Neuronal stem cell (in vitro differentiated cells): Measurements from ENCODE around the gene LONRF3.

ENCODE experiments used
- DNase-seq: peaks from one replicate; pipeline ENCODE4 v3.0.0-alpha.2; 2013; ENCODE audit warnings: low spot score
- H2AFZ ChIP-seq: one replicate; pipeline ENCODE4 v1.6.1; 2013; ENCODE audit warnings: mild to moderate bottlenecking, low read length, inconsistent platforms
- H2AK5ac ChIP-seq: 2 replicates; pipeline ENCODE4 v1.6.1; 2013; ENCODE audit warnings: low read depth, mild to moderate bottlenecking, inconsistent platforms, low read length, moderate library complexity, mixed read lengths
- H2BK120ac ChIP-seq: 2 replicates; pipeline ENCODE4 v1.6.1; 2013; ENCODE audit warnings: low read depth, mild to moderate bottlenecking, inconsistent platforms, low read length, moderate library complexity, mixed read lengths
- H2BK12ac ChIP-seq: one replicate; pipeline ENCODE4 v1.6.1; 2013; ENCODE audit warnings: low read length, inconsistent platforms
- H2BK15ac ChIP-seq: 2 replicates; pipeline ENCODE4 v1.6.1; 2013; ENCODE audit warnings: mild to moderate bottlenecking, low read length, inconsistent platforms, mixed read lengths
- H2BK5ac ChIP-seq: one replicate; pipeline ENCODE4 v1.6.1; 2013; ENCODE audit warnings: inconsistent platforms, mild to moderate bottlenecking, low read length, moderate library complexity
- H3K14ac ChIP-seq: one replicate; pipeline ENCODE4 v1.6.1; 2013; ENCODE audit warnings: low read length, inconsistent platforms
- H3K18ac ChIP-seq: 2 replicates; pipeline ENCODE4 v1.6.1; 2013; ENCODE audit warnings: low read length, inconsistent platforms
- H3K23ac ChIP-seq: 2 replicates; pipeline ENCODE4 v1.6.1; 2013; ENCODE audit warnings: low read depth, mild to moderate bottlenecking, mixed read lengths, low read length, inconsistent platforms; ENCODE audit not compliant: poor library complexity
- H3K27ac ChIP-seq: replicated peaks from 3 replicates; pipeline ENCODE4 v1.5.1; 2013; ENCODE audit warnings: low read length, inconsistent platforms
- H3K27me3 ChIP-seq, 3 experiments: 2 replicates each; pipeline ENCODE4 v1.6.1; 2013; ENCODE audit warnings: low read length in 3 of 3, mild to moderate bottlenecking in 2 of 3, inconsistent platforms in 1 of 3, low read depth in 1 of 3, mixed read lengths in 1 of 3, moderate library complexity in 1 of 3; ENCODE audit not compliant: control insufficient read depth in 3 of 3, insufficient read depth in 3 of 3
- H3K36me3 ChIP-seq, 2 donors: replicated peaks in 1 of 2; 2 replicates each; pipeline ENCODE4 v1.6.1; 2013; ENCODE audit warnings: low read length in 2 of 2; ENCODE audit not compliant: control insufficient read depth in 2 of 2, insufficient read depth in 2 of 2
- H3K4ac ChIP-seq: 2 replicates; pipeline ENCODE4 v1.6.1; 2013; ENCODE audit warnings: inconsistent platforms, mild to moderate bottlenecking, low read length, moderate library complexity
- H3K4me1 ChIP-seq, 2 donors: 1 replicate in 1 of 2; 2 replicates in 1 of 2; pipeline ENCODE4 v1.6.1; 2013; ENCODE audit warnings: low read length in 2 of 2, low read depth in 1 of 2; ENCODE audit not compliant: control insufficient read depth in 2 of 2, insufficient read depth in 1 of 2
- H3K4me2 ChIP-seq: one replicate; pipeline ENCODE4 v1.6.1; 2013; ENCODE audit warnings: mild to moderate bottlenecking, low read length, inconsistent platforms; ENCODE audit not compliant: insufficient read depth, poor library complexity, severe bottlenecking
- H3K4me3 ChIP-seq, 2 donors: 2 replicates each; pipeline ENCODE4 v1.5.1; 2013; ENCODE audit warnings: low read length in 2 of 2, mild to moderate bottlenecking in 2 of 2, inconsistent platforms in 1 of 2, moderate library complexity in 1 of 2
- H3K79me1 ChIP-seq: one replicate; pipeline ENCODE4 v1.6.1; 2013; ENCODE audit warnings: low read depth, mild to moderate bottlenecking, inconsistent platforms, low read length, moderate library complexity
- H3K9ac ChIP-seq: one replicate; pipeline ENCODE4 v1.6.1; 2013; ENCODE audit warnings: mild to moderate bottlenecking, low read depth, low read length, inconsistent platforms; ENCODE audit not compliant: poor library complexity
- H3K9me3 ChIP-seq, 2 donors: replicated peaks in 1 of 2; 2 replicates each; pipeline versions ENCODE3 to v1.6.1; 2013; ENCODE audit warnings: low read length in 2 of 2, mild to moderate bottlenecking in 2 of 2, inconsistent platforms in 1 of 2, low read depth in 1 of 2, mixed read lengths in 1 of 2, moderate library complexity in 1 of 2; ENCODE audit not compliant: control insufficient read depth in 2 of 2, insufficient read depth in 1 of 2
- H4K8ac ChIP-seq: one replicate; pipeline ENCODE4 v1.6.1; 2013; ENCODE audit warnings: low read depth, mild to moderate bottlenecking, inconsistent platforms, low read length, moderate library complexity
- H4K91ac ChIP-seq: one replicate; pipeline ENCODE4 v1.6.1; 2013; ENCODE audit warnings: low read length, low read depth, mild to moderate bottlenecking, inconsistent platforms; ENCODE audit not compliant: poor library complexity
- WGBS, 2 donors: extraction: QIAGEN DNeasy Blood & Tissue Kit; methylation state at CpG; one replicate each; pipeline ENCODE4 v1.1.7; 2013; ENCODE audit warnings: missing lambda C conversion rate in 2 of 2, mixed read lengths in 1 of 2; ENCODE audit not compliant: insufficient read length in 2 of 2, insufficient replicate concordance in 1 of 2; ENCODE audit errors: extremely low coverage in 2 of 2; 5-methylcytosine and 5-hydroxymethylcytosine counted together

The LONRF3 gene

DNA sequence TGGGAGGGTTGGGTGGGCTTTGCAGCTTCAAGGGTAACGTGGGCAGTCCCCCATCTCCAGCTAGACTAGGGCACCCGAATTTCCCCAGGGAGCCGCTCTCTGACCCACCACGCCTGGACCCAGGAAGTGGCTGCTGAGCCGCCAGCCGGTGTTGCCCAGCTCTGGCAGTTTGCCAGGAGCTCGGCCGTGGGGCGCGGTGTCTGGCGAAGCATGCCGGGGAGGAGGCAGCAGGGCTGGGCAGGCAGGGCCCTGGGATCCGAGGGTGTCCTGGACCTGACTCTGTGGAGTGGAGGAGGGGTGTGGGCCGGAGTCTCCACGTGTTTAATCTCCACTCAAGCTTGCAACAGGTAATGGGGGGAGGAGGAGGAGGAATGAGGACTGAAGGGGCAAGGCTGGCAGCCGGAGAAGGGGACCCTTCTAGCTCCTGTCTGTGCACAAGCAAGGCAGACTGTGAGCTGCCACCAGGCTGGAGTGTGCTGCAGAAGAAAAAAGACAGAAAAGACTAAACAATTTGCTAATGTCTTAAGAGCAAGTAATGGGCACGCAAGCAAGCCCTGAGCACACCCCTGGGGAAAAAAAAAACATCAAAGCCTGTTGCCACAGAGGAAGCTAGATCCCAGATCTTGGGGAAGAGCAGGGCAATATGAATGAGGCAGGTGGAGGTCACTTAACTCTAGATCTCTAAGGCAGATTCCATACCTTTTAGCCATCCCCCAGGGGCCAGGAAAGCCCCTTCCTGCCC lies 2.4 kb downstream of the LONRF3 start:
- no peak overlapping the region for H3K23ac ChIP-seq
- H2BK15ac ChIP-seq, result no peak overlapping the region
- no peaks in the 10 kb centered on the region for H3K4me1 ChIP-seq
- H3K4ac ChIP-seq, result no peak overlapping the region
- no peak overlapping the region for H2BK12ac ChIP-seq
- no peak for DNase-seq
- no CpG with 5 or more reads among the region's 17 CpGs for WGBS, 2 donors
- no peak overlapping the region for H3K14ac ChIP-seq
- no peak overlapping the region for H3K18ac ChIP-seq
- no peak overlapping the region for H2BK120ac ChIP-seq
- H2AFZ ChIP-seq, result no peak overlapping the region
- H3K27me3 ChIP-seq, result peaks cover 2 to 73% (median 62%) of the 10 kb centered on the region in 3 experiments
- H4K91ac ChIP-seq, result no peak overlapping the region
- peak overlapping the region; percentile 66 for H3K4me2 ChIP-seq
- no peak overlapping the region for H4K8ac ChIP-seq
- no peak overlapping the region for H2AK5ac ChIP-seq
- H3K9ac ChIP-seq, result no peak overlapping the region
- H3K9me3 ChIP-seq, result no peaks in the 10 kb centered on the region
- H3K4me3 ChIP-seq, result peak overlapping the region in 1 of 2 donors; percentile 22
- H3K36me3 ChIP-seq, result no peaks in the 10 kb centered on the region
- H2BK5ac ChIP-seq, result no peak overlapping the region
- no peaks in the 10 kb centered on the region for H3K79me1 ChIP-seq
- H3K27ac ChIP-seq, result no peak overlapping the region

DNA sequence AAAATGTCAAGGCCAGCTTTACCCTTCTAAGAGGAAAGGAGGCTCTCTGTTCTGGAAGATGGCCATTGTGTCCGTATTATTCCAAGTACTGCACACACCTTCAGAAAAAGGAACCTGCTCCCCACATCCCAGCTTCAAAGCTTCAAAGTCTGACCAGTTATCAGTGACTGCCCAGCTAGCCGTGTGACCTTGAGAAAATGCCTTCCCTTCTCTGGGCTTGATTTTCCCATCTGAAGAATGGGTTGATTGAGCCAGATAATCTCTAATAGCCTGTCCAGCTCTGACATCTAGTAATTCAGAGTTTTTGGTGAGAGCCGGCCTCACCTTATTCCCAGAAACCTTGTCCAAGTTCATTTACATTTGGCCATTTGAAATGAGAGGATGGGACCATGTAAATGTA lies 3.0 kb downstream of the LONRF3 start:
- Histone ChIP-seq H3K14ac (no peak overlapping the region), H2BK5ac (no peak overlapping the region), H3K9me3 (no peaks in the 10 kb centered on the region), H3K36me3 (no peaks in the 10 kb centered on the region), H3K4ac (no peak overlapping the region), H2BK12ac (no peak overlapping the region), H3K4me1 (no peaks in the 10 kb centered on the region), H2AK5ac (no peak overlapping the region), H3K9ac (no peak overlapping the region), H3K79me1 (no peaks in the 10 kb centered on the region), H3K4me3 (no peak overlapping the region), H3K4me2 (no peak overlapping the region), H4K8ac (no peak overlapping the region), H3K23ac (no peak overlapping the region), H4K91ac (no peak overlapping the region), H2AFZ (no peak overlapping the region), H2BK120ac (no peak overlapping the region), H2BK15ac (no peak overlapping the region), H3K18ac (no peak overlapping the region), H3K27me3 (peaks cover 2 to 68% (median 59%) of the 10 kb centered on the region in 3 experiments), H3K27ac (no peak overlapping the region)
- no peak for DNase-seq
- no CpG with 5 or more reads among the region's 3 CpGs for WGBS, 2 donors

- no peak overlapping the region for H2AK5ac ChIP-seq
- H3K4me1 ChIP-seq, result no peaks in the 10 kb centered on the region
- H3K9me3 ChIP-seq, result no peaks in the 10 kb centered on the region
- no peak overlapping the region for H2AFZ ChIP-seq
- H2BK5ac ChIP-seq, result no peak overlapping the region
- H3K18ac ChIP-seq, result no peak overlapping the region
- no peak overlapping the region for H3K4me2 ChIP-seq
- no peak overlapping the region for H3K23ac ChIP-seq
- H3K27me3 ChIP-seq, result peaks cover 2 to 67% (median 48%) of the 10 kb centered on the region in 3 experiments
- H3K9ac ChIP-seq, result no peak overlapping the region
- no peaks in the 10 kb centered on the region for H3K36me3 ChIP-seq
- no peak overlapping the region for H4K91ac ChIP-seq
- no peaks in the 10 kb centered on the region for H3K79me1 ChIP-seq
- H3K4ac ChIP-seq, result no peak overlapping the region
- H2BK12ac ChIP-seq, result no peak overlapping the region
- H3K27ac ChIP-seq, result no peak overlapping the region
- no peak for DNase-seq
- no peak overlapping the region for H3K4me3 ChIP-seq
- no peak overlapping the region for H4K8ac ChIP-seq
- H2BK120ac ChIP-seq, result no peak overlapping the region
- no peak overlapping the region for H2BK15ac ChIP-seq
- no peak overlapping the region for H3K14ac ChIP-seq
These were observed 4.0 kb downstream of the LONRF3 start for GRCh38 chrX:118978451-118978850.

GRCh38 chrX:118980761-118981160 lies 6.3 kb downstream of the LONRF3 start:
- no CpG with 5 or more reads among the region's 1 CpG for WGBS, 2 donors
- Histone ChIP-seq H3K14ac (no peak overlapping the region), H3K27me3 (peaks cover 0 to 57% (median 26%) of the 10 kb centered on the region in 3 experiments), H3K9ac (no peak overlapping the region), H2AFZ (no peak overlapping the region), H3K4me1 (no peaks in the 10 kb centered on the region), H3K4ac (no peak overlapping the region), H3K4me3 (no peak overlapping the region), H3K9me3 (no peaks in the 10 kb centered on the region), H3K27ac (no peak overlapping the region), H2BK120ac (no peak overlapping the region), H3K4me2 (no peak overlapping the region), H4K8ac (no peak overlapping the region), H3K18ac (no peak overlapping the region), H3K36me3 (no peaks in the 10 kb centered on the region), H2BK12ac (no peak overlapping the region), H3K79me1 (no peaks in the 10 kb centered on the region), H2BK5ac (no peak overlapping the region), H4K91ac (no peak overlapping the region), H3K23ac (no peak overlapping the region), H2BK15ac (no peak overlapping the region), H2AK5ac (no peak overlapping the region)
- DNase-seq, result no peak
